BJ (cell line): ENCODE results near the gene GEMIN4. TPM values are rescaled to one million over a fixed set of nuclear protein-coding genes. Genes with fewer than 3 reads are reported as not detected.
"Not testable (repeated sequence)": the region's sequence is repeated elsewhere in the genome, so short reads cannot be mapped to it uniquely, and the experiment has no call there.

Experiments
- CTCF ChIA-PET: fragments of 350-600 bp; formaldehyde crosslinking; extraction: SDS; loops from one replicate; lab custom pipeline; 2021; ENCODE audit warnings: antibody characterized with exemption, inconsistent platforms; lab: Yijun Ruan, JAX
- POLR2A ChIA-PET: fragments of 300-600 bp; sonication (Branson Sonifier 250); formaldehyde crosslinking; extraction: SDS; loops from one replicate; lab custom pipeline; 2021; ENCODE audit warnings: antibody characterized with exemption; lab: Charles Lee
- DNase-seq: peaks from one replicate; pipeline ENCODE4 v3.0.0-alpha.2; 2011; ENCODE audit warnings: low read depth
- H3K27me3 ChIP-seq: 2 replicates; pipeline ENCODE4 v1.6.0; 2011; ENCODE audit warnings: low read length; ENCODE audit not compliant: control insufficient read depth, insufficient read depth
- H3K36me3 ChIP-seq: 2 replicates; pipeline ENCODE4 v1.5.1; 2011; ENCODE audit warnings: low read length; ENCODE audit not compliant: control insufficient read depth, insufficient read depth
- H3K4me3 ChIP-seq: 2 replicates; pipeline ENCODE4 v1.5.1; 2011; ENCODE audit warnings: low read depth, mild to moderate bottlenecking, control low read depth, low read length
- CTCF ChIP-seq: IDR thresholded peaks from 2 replicates; pipeline ENCODE4 v1.5.1; 2011; ENCODE audit warnings: low read depth, mild to moderate bottlenecking, control low read depth, inconsistent platforms, low read length, moderate library complexity; ENCODE audit not compliant: insufficient read depth
- polyA plus RNA-seq: library from polyadenylated mRNA; depleted of rRNA; stranded (reverse); fragments of >200 nt; gene quantifications from 2 replicates; pipeline ENCODE4 v1.2.3, GENCODE V29; 2011

The GEMIN4 gene
- polyA plus RNA-seq, 1 experiment, result 15.7 TPM

- no peak for TF ChIP-seq CTCF
- Histone ChIP-seq H3K27me3 (no peaks in the 10 kb centered on the region), H3K36me3 (peaks cover 17% of the 10 kb centered on the region), H3K4me3 (no peak overlapping the region)
- DNase-seq, result no peak
- POLR2A ChIA-PET, result interaction anchor here (0.6 kb wide), 1 partner anchor 56 kb away, joined by 3 read pairs; no protein-coding TSS in a partner anchor
- CTCF ChIA-PET, result interaction anchor here (1.0 to 1.8 kb wide), 2 partner anchors 186 to 188 kb away, joined by 3 to 18 read pairs; partner anchors contain the start of gene NXN
Measured at GRCh38 chr17:792277-792676, 40.2 kb upstream of the GEMIN4 start.

- H3K4me3 ChIP-seq, result no peak overlapping the region
- peaks cover 15% of the 10 kb centered on the region for H3K36me3 ChIP-seq
- no peak for DNase-seq
- H3K27me3 ChIP-seq, result no peaks in the 10 kb centered on the region
- ChIA-PET POLR2A (interaction anchor here (0.6 kb wide), 1 partner anchor 1783 kb away, joined by 3 read pairs; no protein-coding TSS in a partner anchor), CTCF (interaction anchor here (0.8 to 1.8 kb wide), 3 partner anchors 9 to 189 kb away, joined by 3 to 18 read pairs (median 3); partner anchors contain the start of gene NXN)
- TF ChIP-seq CTCF, result no peak
Measured at GRCh38 chr17:791829-792228, 39.8 kb upstream of the GEMIN4 start.

GRCh38 chr17:790874-791247, 38.8 kb upstream of the GEMIN4 start:
- POLR2A ChIA-PET, H3K4me3 ChIP-seq, H3K27me3 ChIP-seq, DNase-seq: not testable (repeated sequence)
- CTCF ChIA-PET, result interaction anchor here (1.8 to 2.1 kb wide), 2 partner anchors 190 kb away, joined by 5 to 18 read pairs; partner anchors contain the start of gene NXN
- H3K36me3 ChIP-seq, result peaks cover 12% of the 10 kb centered on the region

- CTCF ChIA-PET, result interaction anchor here (2.1 kb wide), 1 partner anchor 191 kb away, joined by 5 read pairs; no protein-coding TSS in a partner anchor
- DNase-seq, H3K4me3 ChIP-seq, POLR2A ChIA-PET, H3K27me3 ChIP-seq: not testable (repeated sequence)
- peaks cover 12% of the 10 kb centered on the region for H3K36me3 ChIP-seq
Measured at GRCh38 chr17:789931-790873, 38.1 kb upstream of the GEMIN4 start.

- TF ChIP-seq CTCF, result no peak
- ChIA-PET CTCF (interaction anchor here (1.6 to 2.1 kb wide), 2 partner anchors 190 to 192 kb away, joined by 5 read pairs; partner anchors contain the start of gene NXN), POLR2A (no interaction called here)
- H3K27me3 ChIP-seq, result no peaks in the 10 kb centered on the region
- no peak overlapping the region for H3K4me3 ChIP-seq
- DNase-seq, result no peak
- peaks cover 12% of the 10 kb centered on the region for H3K36me3 ChIP-seq
Measured at GRCh38 chr17:789160-789840, 37.2 kb upstream of the GEMIN4 start.
